ENCODE measurements around the gene BSCL2. TPM values are rescaled to one million over a fixed set of nuclear protein-coding genes. Genes with fewer than 3 reads are reported as not detected.
A peak's percentile ranks its signal among the peaks of the same experiment; 100 is the strongest.
"Not testable (repeated sequence)": the region's sequence is repeated elsewhere in the genome, so short reads cannot be mapped to it uniquely, and the experiment has no call there.

Gene BSCL2
- polyA plus RNA-seq, 1 donor, result 68.3 TPM

- no peak for DNase-seq
Measured at GRCh38 chr11:62664405-62665074, 42.7 kb downstream of the BSCL2 start.

- no peak for DNase-seq
Measured at GRCh38 chr11:62656796-62657429, 50.3 kb downstream of the BSCL2 start.

- DNase-seq, result no peak
Measured at GRCh38 chr11:62654297-62654696, 52.9 kb downstream of the BSCL2 start.

- DNase-seq, result no peak
Measured at GRCh38 chr11:62652161-62653006, 54.8 kb downstream of the BSCL2 start.

- DNase-seq, result not testable (repeated sequence)
Measured at GRCh38 chr11:62650283-62650682, 56.9 kb downstream of the BSCL2 start.

- no peak for DNase-seq
Measured at GRCh38 chr11:62649486-62649885, 57.7 kb downstream of the BSCL2 start.

GRCh38 chr11:62648967-62649364 is 58.3 kb downstream of the BSCL2 start:
- no peak for DNase-seq

GRCh38 chr11:62648185-62648966 is 58.8 kb downstream of the BSCL2 start:
- no peak for DNase-seq

- no peak for DNase-seq
Measured at GRCh38 chr11:62647609-62648005, 59.6 kb downstream of the BSCL2 start.

GRCh38 chr11:62646825-62647608 is 60.2 kb downstream of the BSCL2 start:
- DNase-seq, result no peak

- peak; percentile 99 for DNase-seq
Measured at GRCh38 chr11:62645946-62646824, 61.0 kb downstream of the BSCL2 start, which contains the start of gene GANAB. GANAB (minus strand) TSS chr11:62646613; CDS start chr11:62646599, 14 bp downstream.

- DNase-seq, result no peak
Measured at GRCh38 chr11:62645671-62645945, 61.6 kb downstream of the BSCL2 start.

- DNase-seq, result no peak
Measured at GRCh38 chr11:62644220-62644619, 63.0 kb downstream of the BSCL2 start.

Other genes starting within 250 kb of the BSCL2 start
- gene AHNAK, start 160.6 kb downstream of the BSCL2 start, polyA plus RNA-seq (ENCODE audit: insufficient read length), result 199 TPM
- 2,043 TPM for gene EEF1G, start 133.5 kb downstream of the BSCL2 start, polyA plus RNA-seq (ENCODE audit: insufficient read length)
- 24.8 TPM for gene TUT1, start 115.9 kb downstream of the BSCL2 start, polyA plus RNA-seq (ENCODE audit: insufficient read length)
- gene MTA2, start 105.6 kb downstream of the BSCL2 start, polyA plus RNA-seq (ENCODE audit: insufficient read length), result 108 TPM
- 36.4 TPM for gene EML3, start 94.6 kb downstream of the BSCL2 start, polyA plus RNA-seq (ENCODE audit: insufficient read length)
- gene ROM1, start 94.2 kb downstream of the BSCL2 start, polyA plus RNA-seq (ENCODE audit: insufficient read length), result 3.5 TPM
- 26.3 TPM for gene B3GAT3, start 85.4 kb downstream of the BSCL2 start, polyA plus RNA-seq (ENCODE audit: insufficient read length)
- 395 TPM for gene GANAB, start 60.8 kb downstream of the BSCL2 start, polyA plus RNA-seq (ENCODE audit: insufficient read length)
- 17.8 TPM for gene INTS5, start 54.1 kb downstream of the BSCL2 start, polyA plus RNA-seq (ENCODE audit: insufficient read length)
- 59.0 TPM for gene C11orf98, start 42.2 kb downstream of the BSCL2 start, polyA plus RNA-seq (ENCODE audit: insufficient read length)
- 5.9 TPM for gene CSKMT, start 42.1 kb downstream of the BSCL2 start, polyA plus RNA-seq (ENCODE audit: insufficient read length)
- gene UQCC3, start 35.8 kb downstream of the BSCL2 start, polyA plus RNA-seq (ENCODE audit: insufficient read length), result 7.5 TPM
- gene LBHD1, start 35.2 kb downstream of the BSCL2 start, polyA plus RNA-seq (ENCODE audit: insufficient read length), result 9.0 TPM
- 140 TPM for gene UBXN1, start 28.4 kb downstream of the BSCL2 start, polyA plus RNA-seq (ENCODE audit: insufficient read length)
- 0.78 TPM for gene LRRN4CL, start 17.9 kb downstream of the BSCL2 start, polyA plus RNA-seq (ENCODE audit: insufficient read length)
- 2.5 TPM for gene GNG3, start 252 bp upstream of the BSCL2 start, polyA plus RNA-seq (ENCODE audit: insufficient read length)
- gene HNRNPUL2, start 20.0 kb upstream of the BSCL2 start, polyA plus RNA-seq (ENCODE audit: insufficient read length), result 101 TPM
- 43.1 TPM for gene TTC9C, start 21.1 kb upstream of the BSCL2 start, polyA plus RNA-seq (ENCODE audit: insufficient read length)
- gene ZBTB3, start 46.7 kb upstream of the BSCL2 start, polyA plus RNA-seq (ENCODE audit: insufficient read length), result 8.1 TPM
- gene POLR2G, start 54.2 kb upstream of the BSCL2 start, polyA plus RNA-seq (ENCODE audit: insufficient read length), result 145 TPM
- gene TAF6L, start 64.0 kb upstream of the BSCL2 start, polyA plus RNA-seq (ENCODE audit: insufficient read length), result 39.8 TPM
- gene TMEM179B, start 80.0 kb upstream of the BSCL2 start, polyA plus RNA-seq (ENCODE audit: insufficient read length), result 66.4 TPM
- gene TMEM223, start 84.6 kb upstream of the BSCL2 start, polyA plus RNA-seq (ENCODE audit: insufficient read length), result 25.0 TPM
- 136 TPM for gene NXF1, start 98.0 kb upstream of the BSCL2 start, polyA plus RNA-seq (ENCODE audit: insufficient read length)
- 51.3 TPM for gene STX5, start 124.6 kb upstream of the BSCL2 start, polyA plus RNA-seq (ENCODE audit: insufficient read length)
- gene TEX54, start 125.4 kb upstream of the BSCL2 start, polyA plus RNA-seq (ENCODE audit: insufficient read length), result not detected
- gene WDR74, start 132.2 kb upstream of the BSCL2 start, polyA plus RNA-seq (ENCODE audit: insufficient read length), result 42.1 TPM
- gene SLC3A2, start 173.5 kb upstream of the BSCL2 start, polyA plus RNA-seq (ENCODE audit: insufficient read length), result 193 TPM
- gene CHRM1, start 213.9 kb upstream of the BSCL2 start, polyA plus RNA-seq (ENCODE audit: insufficient read length), result not detected

Data from left kidney (tissue), 2 donors.